ENCODE results near the gene MAGI2.

MAGI2 gene

GRCh38 chr7:78389022-78389421 lies 1064.4 kb downstream of the MAGI2 start:
- no peak for DNase-seq

GRCh38 chr7:78386520-78386919 lies 1066.9 kb downstream of the MAGI2 start:
- no peak for DNase-seq

- no peak for DNase-seq
Observed at GRCh38 chr7:78383096-78383880, 1070.2 kb downstream of the MAGI2 start.

- DNase-seq = no peak
Observed at GRCh38 chr7:78379148-78379547, 1074.3 kb downstream of the MAGI2 start.

DNA sequence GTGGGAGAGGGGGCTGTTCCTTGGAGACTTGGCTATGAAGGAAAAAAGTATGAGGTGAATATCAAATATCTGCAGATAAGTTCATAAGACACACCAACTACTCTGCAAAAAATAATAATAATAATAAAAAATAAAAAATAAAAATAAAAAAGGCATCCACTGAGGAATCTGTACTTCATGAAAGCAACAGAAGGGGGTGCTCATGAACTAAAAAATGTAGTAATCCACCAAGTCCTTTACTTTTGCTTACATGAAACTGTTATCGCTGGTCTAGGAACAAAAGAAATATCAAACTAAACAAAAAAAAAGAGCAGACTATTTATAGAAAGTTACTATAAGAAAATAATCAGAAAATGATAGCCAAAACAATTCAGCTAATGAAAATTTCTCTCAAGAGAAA lies 1075.9 kb downstream of the MAGI2 start:
- DNase-seq = no peak

DNA sequence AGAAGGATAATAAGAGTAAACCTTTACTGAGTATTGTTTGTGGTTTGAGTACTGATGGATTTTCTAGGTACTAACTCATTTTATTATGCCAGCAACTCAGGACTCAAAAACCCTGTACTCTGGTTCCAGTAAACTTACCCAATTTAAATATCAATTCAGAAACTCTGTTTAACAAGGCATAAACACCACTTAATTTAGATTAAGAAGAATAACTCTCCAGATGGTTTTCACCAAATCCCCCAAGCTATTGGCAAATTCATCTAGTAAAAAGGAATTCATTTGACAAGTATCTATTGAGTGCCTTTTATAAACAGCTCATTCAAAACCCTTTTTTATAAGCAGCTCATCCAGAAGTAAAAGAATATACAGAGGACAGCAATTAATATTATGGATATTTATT lies 1082.5 kb downstream of the MAGI2 start:
- DNase-seq = no peak

DNA sequence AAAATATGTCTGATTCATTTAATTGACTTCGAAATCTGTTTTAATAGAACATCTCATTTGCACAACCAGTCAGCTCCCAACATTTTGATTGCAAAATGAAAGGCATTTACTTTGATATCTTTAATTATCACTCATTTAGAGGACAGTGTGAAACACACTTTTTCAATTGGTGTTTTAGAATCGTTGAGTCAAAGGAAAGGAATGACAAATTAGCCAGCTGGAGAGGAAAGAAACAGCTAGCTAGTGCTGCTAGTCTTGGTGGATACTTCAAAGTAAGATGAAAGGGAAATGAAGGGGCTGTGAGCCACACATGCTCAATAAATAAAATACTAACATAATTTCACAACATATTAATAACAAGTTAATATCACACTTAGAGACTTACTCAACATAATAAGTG lies 1084.7 kb downstream of the MAGI2 start:
- DNase-seq = no peak

DNA sequence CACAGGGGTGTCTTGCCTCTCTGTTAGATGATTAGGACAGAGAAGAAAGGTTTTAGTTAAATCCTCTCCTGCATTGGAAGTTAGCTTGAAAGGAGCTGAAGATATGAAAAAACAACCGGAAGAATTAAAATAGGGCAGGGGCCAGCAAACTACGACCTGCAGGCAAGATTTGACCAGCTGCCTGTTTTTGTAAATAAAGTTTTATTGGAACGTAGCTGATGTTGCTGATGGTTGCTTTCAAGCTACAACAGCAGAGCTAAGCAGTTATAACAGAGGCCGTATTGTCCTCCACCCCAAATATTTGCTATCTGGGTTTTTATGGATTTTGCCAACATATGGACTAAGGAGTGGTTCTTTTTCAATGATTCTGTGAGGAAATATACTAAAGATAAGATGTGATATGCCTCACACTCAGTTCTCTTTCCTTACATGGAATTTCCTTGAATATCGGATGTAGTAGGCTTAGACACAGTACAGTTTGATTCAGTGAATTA lies 1086.1 kb downstream of the MAGI2 start:
- no peak for DNase-seq

DNA sequence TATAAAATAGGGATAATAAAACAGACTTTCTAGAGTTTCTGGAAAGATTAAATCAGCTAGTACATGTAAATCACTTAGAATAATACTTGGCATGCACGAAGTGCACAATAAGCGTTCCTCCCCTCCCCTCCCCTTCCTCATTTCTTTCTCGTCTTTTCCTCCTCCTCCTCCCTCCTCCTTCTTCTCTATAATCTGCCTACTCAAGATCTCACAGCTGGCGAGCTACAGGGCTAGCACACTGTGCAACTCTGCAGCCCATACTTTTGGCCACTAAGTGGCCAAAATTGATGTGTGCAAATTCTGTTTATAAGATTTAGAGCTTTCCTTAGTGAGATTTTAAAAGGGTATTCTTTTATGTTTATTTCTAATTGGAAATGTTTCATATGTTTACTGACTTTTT lies 1089.6 kb downstream of the MAGI2 start:
- no peak for DNase-seq

- DNase-seq = no peak
Observed at GRCh38 chr7:78359836-78360235, 1093.6 kb downstream of the MAGI2 start.

DNA sequence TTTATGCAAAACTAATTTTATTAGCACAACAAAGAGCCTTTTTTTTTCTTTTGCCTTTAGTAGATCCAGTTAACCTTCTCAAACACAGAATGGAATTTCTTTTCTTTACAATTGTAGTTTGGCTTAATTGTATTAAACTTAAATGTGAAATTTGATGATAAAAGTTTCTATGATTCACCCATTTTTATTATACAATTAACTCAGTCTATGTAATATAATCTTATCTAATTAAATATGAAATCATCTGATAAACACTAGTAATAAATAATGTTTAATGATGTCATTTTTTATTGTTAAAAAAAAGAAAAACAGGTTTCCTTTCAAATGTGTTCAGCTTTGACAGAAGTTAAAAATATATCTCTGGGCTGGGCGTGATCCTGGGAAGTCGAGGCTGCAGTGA lies 1095.8 kb downstream of the MAGI2 start:
- no peak for DNase-seq

- no peak for DNase-seq
Observed at GRCh38 chr7:78355834-78356233, 1097.6 kb downstream of the MAGI2 start.

GRCh38 chr7:78350926-78351325 lies 1102.5 kb downstream of the MAGI2 start:
- no peak for DNase-seq

DNA sequence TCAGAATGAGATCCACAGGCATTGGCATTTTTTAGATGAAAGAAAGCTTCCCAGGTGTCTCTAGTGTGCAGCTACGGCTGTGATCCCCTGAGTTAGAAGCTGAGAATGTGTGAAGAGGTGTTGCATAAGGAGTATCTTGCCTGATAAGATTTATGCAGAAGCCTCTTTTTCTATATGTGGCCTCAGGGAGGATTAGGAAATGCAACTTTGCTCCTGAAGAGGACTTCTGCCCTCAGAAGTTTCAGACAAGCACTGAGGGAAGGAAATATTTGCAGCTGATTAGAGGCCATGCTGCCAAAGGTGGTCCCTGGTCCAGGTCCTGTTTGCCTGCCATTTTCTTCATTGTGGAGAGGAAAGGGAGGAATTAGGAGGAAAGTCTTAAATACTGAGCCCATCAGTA lies 1103.1 kb downstream of the MAGI2 start:
- no peak for DNase-seq

DNA sequence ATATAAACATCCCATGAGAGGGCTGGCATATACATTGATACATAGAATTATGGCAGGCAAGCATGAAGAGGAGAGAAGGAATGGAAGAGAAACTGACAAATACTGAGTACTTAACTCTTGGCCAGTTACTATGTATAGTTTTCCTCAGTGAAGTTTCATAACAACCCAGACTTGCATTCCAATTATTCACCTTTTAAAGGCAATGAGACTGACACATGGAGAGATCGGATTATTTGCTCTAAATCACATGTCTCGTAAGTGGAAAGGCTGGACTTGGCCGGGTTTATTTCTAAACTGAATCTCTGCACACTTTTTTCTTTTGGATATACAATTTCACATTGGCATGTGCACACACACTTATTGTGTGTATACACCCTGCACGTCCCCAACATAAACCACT lies 1106.6 kb downstream of the MAGI2 start:
- DNase-seq = no peak

- no peak for DNase-seq
Observed at GRCh38 chr7:78345979-78346378, 1107.5 kb downstream of the MAGI2 start.

DNA sequence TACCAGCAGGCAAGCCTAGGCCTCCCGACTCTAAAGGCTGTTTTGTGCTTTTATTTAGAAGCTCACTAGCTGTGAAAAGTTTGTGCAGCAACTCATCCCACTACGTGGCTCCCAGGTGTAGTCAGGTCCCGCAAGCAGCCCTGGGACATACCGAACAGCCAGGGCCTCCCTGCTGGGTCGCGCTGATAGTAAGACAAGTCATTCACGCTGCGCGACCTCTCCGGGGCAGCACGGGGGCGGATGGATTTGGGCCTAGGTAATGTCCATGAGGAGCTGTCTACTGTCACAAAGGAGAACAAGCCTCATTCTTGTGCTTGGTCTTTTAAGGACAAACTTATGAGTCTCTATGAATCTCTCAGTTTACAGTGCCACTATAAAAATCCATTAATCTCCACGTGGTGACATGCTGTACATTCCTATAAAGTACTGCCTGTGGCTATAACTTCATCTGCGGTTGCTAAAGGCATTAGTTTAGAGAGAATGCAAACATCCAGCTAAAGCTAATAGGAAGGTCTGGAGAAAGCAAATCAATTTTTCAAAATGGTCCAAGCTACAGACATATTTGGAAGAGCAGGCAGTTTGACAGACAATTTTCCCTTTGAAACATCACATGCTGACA lies 1108.1 kb downstream of the MAGI2 start:
- DNase-seq = no peak

DNA sequence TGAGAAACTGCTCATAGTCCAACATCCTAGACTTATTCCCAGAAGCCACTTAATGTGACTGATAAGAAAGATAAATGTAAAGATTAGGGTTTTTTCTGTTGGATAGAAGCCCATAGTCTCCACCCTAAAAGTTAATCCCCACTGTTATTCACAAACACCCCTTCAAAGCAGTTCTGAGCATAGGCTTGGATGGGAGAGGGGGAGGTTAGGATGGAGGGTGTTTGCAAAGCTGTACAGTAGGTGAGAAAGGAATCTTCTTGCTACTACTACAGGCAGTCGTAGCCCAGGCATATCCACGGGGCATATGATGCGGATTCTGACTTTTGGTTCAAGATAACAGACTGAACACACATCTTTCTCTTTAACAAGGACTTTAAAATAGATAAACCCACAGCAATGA lies 1119.0 kb downstream of the MAGI2 start:
- DNase-seq = no peak

DNA sequence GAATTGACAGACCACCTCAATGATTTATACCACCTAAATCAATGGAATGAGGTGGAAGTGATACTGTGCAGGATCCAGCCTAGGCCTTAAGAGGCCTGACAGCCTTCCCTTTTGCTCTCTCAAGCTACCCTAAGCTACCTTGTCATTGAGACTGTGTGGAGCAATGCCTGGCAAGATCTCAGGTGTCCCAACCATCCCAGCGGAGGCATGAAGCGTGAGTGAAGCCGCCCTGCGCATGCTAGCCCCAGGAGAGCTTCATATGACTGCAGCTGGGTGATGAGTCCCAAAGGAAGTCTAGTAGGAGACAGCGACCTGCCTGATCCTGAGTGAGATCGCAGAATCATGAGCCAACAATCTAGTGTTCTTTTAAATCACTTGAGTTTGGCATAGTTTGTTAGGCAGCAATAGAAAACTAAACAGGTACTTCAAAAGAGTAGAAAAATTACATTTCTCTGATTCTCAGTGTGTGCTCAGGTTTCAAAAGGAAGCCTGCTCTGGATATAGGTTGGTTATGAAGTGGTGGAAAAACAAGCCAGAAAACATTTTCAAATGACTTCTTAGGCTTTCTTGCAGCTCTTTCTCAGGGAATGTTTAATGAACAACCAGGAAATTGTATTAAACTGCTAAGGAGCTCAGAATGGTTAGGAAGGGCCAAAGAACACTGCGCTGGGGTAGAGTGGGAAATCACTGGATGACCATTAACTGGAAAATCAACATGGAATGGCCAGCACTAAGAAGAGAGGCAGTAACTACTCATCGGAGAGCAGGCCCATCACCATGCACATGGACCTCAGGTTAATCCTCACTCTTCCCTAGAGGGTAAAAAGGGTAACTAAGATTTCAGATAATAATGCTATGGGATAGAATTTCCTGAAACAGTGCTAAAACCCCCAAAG lies 1119.7 kb downstream of the MAGI2 start:
- no peak for DNase-seq

- no peak for DNase-seq
Observed at GRCh38 chr7:78329001-78329655, 1124.3 kb downstream of the MAGI2 start.

DNA sequence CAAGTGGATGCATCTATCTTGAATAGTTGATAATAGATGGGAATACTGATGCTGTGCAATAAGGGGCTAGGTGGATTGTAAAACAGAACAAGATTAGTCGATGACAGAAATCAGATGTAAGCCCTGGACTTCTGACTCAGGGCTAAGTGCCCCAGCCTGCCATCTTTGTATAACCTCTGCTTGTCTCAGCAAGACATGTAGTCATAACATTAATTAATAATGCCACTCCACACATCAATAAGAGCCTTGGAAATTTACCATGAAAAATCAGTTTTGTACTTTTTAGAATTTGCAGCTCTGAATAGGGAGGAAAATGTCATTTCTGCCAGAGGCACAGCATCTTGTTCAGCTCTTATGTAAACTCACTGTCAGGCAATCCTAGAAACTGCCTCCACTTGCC lies 1125.7 kb downstream of the MAGI2 start:
- DNase-seq = no peak

- no peak for DNase-seq
Observed at GRCh38 chr7:78326876-78327275, 1126.6 kb downstream of the MAGI2 start.

GRCh38 chr7:78326189-78326588 lies 1127.3 kb downstream of the MAGI2 start:
- no peak for DNase-seq
